ENCODE data around the gene FAM120B.

DNA sequence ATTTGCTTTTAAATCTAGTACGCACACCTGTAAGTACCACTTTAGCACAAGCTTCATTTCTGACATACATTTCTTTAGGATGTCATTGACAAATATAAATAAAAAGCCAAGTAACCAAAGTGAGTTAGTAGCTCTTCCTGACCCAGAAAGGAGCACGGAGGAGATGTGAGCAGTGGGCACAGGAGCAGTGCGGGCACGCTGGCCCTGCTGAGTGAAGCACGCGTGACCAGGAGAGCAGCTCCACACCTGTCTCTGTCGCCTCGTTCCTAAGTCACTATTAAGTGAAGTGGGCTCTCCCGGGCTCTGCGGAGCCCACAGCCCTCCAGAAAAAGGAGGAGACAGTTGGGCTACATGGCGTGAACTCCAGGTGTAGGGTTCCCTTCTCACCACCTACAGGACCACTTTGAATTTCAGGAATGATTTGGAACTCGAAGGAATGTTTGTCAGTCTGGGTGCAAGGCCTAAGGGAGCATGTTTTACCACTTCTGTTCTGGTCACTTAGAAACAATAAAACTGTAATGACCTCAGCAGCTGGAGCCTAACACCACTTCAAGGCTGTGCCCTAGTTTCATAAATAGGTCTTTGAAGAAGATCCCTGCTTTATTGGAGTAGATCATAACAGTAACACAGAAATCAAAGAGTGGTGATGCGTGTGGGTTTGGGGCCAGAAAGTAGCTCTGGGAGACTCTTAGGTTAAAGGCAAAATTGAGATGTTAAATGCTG, 95.9 kb downstream of the FAM120B start:
- no peak for TF ChIP-seq CTCF (IDR thresholded peaks at IDR 0.05; ENCODE audit: borderline replicate concordance, extremely low read depth, low read length, poor library complexity, severe bottlenecking)
- no peak for TF ChIP-seq EZH2 (IDR thresholded peaks at IDR 0.05; ENCODE audit: borderline replicate concordance, low read depth, low read length, severe bottlenecking)
